SK-MEL-5 (cell line): Measurements from ENCODE around the gene ZBTB7B. TPM values are rescaled to one million over a fixed set of nuclear protein-coding genes. Genes with fewer than 3 reads are reported as not detected.
"Not testable (repeated sequence)": the region's sequence is repeated elsewhere in the genome, so short reads cannot be mapped to it uniquely, and the experiment has no call there.

ENCODE experiments used
- DNase-seq: peaks from one replicate; pipeline ENCODE4 v3.0.0-alpha.2; 2016; ENCODE audit warnings: low read depth, low spot score
- in situ Hi-C: cut with HindIII; loops from 2 replicates; pipeline ENCODE4 v1.10.0; 2016; ENCODE audit warnings: low sequenced_read_pairs, high pct_unique_total_duplicates, low pct_unique_long_range_greater_than_20kb
- total RNA-seq: library from RNA; depleted of rRNA; stranded (reverse); fragments of >200 nt; shearing (Covaris generic); gene quantifications from 2 replicates; pipeline ENCODE4 v1.2.3, GENCODE V29; 2014

The ZBTB7B gene
- total RNA-seq, 1 experiment from 2014 or later: 29.1 TPM

DNA sequence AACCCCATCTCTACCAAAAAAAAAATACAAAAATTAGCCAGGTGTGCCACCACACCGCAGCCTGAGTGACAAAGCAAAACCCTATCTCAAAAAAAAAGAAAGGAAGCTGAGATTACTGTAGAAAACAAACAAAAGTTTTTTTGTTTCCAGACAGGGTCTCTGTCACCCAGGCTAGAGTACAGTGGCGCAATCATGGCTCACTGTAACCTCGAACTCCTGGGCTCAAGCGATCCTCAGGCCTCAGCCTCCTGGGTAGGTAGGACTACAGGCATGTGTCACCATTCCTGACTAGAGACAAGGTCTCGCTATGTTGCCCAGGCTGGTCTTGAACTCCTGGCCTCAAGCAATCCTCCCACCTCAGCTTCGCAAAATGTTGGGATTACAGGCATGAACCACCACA lies 38.2 kb upstream of the ZBTB7B start:
- in situ Hi-C loops: no loop called here
- DNase-seq: no peak

DNA sequence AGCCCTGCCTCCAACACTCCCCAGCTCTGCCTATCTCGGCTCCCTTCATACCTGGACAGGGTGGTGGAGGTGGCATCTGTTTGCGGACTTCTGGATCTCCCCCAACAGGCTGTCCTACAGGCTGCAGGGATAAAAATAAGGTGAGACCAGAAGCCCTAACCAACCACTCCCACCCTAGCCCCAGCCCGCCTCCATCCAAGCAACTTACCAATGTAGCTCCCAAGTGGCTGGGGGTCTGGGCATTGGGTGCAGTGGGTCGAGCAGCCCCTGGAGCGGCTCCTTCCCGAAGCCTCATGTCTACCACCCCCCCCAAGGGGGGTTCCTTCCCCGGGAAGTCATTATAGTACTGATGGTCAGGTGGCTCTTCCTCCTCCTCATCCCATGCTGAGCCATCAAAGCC lies 36.5 kb upstream of the ZBTB7B start:
- no peak for DNase-seq
- in situ Hi-C loops: no loop called here

DNA sequence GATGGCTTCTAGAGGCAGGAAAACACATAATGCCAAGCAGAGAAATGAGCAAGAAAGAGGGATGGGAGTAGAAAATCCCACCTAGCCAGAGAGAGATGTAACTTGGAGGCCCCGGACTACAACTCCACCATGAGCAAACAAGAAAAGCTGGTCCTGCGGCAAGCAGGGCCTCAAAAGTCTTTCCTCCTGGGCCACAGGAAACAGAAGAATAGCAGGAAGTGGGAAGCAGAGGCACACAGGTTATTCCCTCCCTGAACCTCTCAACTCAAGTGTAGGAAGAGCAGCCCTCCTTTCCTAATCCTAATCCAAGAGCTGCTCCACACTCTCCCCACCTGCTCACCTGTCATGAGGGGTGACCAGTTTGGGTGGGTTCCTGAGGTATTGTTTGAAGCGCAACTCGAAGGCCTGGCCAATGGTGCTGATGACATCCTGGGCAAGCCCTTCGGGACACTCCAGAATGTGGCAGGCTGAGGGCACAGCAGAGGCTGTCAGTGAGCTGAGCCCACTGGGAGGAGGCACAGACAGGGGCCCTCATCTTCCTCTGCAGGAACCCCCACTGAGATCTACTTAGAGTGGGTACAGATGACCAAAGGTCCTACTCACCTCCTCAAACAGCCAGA lies 35.2 kb upstream of the ZBTB7B start:
- in situ Hi-C loops: no loop called here
- no peak for DNase-seq

DNA sequence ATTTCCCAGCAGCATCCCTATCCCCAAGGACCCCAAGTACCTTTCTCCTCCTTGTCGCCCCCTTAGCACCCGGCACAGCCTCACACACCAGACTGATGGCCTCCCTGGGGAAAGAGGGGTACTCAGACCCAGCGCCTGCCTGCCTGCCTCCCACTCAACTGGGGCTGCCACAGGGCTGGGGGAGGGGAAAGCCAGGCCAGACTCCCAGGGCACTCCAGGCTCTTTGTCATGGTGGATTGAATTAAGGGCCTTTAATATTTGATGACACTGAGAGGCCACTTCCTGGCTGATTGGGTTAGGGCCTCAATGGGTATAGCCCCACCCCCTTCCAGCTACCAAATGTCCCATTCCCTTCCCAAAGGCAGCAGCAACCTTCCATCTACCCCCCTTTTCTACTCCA lies 33.9 kb upstream of the ZBTB7B start:
- in situ Hi-C loops: no loop called here

DNA sequence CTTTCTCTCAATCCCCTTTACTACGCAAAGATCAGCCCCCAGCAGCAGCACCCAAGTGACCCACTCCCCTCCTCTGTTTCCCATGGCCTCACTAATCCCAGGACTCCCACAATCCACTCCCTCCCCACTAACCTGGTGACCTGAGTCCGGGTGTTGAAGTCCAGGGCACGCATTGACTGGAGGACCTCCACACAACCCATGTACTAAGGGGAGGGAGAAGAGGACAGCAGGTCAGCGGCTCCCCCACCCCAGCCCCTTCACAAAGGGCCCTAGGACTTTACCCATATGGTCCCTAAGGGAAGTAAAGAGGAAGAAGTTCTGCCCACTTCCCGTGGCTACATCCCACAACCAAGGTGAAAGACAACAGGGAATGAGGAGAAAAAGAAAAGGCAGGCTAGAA lies 33.4 kb upstream of the ZBTB7B start:
- no peak for DNase-seq
- in situ Hi-C loops: no loop called here

More for the DNA sequence above, 33.9 kb upstream of the ZBTB7B start:
- DNase-seq: no peak

DNA sequence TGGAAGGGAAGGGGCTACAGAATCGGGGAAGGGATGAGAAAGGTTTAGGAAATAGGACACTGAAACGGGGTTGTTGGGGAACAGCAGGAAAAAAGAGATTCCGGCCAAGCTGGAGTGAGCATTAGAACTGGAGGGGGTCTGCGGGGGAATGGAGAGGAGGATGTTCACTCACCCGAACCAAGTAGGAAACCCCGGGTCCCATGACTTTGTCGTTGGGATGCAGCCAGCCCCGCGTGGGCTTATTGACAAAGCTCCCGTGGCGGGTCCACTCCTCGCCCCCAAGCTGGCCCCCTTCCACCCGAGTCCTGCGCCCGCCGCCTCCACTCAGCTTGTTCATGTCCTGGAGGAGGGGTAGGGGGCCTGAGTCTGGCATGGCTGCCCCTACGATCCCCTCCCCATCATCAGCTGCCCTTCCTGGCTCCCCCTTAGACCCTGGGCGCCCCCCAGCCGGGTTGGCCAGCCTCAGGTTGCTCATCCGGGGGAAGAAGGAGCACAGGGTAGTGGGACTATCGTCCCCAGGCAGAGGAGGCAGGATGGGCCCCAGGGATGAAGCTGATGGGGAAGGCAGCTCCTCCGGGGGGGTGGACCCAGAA lies 32.6 kb upstream of the ZBTB7B start:
- in situ Hi-C loops: no loop called here
- DNase-seq: no peak

DNA sequence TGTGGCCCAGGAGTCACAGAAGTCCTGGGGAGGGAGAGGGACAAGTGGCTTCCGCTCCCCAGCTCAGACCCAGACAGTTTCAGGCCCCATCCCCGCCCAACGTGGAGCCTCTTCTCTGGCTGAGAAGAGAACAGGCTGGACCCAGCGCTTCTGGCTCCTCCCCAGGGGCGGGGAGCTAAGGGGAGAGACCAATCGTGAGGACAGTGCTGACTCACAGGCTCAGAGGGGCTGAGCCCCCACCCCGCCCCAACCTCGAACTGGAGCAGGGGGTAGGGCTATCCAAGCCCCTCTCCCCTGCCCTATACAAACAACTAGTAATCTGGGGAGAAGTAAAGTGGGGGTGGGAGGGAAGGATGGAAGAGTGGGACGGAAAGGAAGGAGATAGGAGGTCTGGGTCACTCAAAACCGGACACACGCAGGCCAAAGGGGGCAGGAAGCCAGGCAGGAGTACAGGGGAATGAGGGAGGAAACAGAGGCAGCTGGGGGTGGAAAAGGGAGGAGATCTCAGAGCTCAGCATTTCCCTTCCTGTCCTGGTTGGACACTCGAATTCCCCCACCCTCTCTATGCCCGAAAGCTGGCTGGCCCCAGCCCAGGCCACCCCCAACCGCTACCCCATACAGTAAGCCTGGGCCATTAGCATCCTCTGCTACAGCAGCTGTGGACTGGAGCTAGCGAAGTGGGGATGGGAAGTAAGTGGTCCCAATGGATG lies 31.8 kb upstream of the ZBTB7B start, which contains the start of gene SHC1:
Gene SHC1, minus strand, starts transcription at position 117 of the 710 bp plus-strand sequence. CDS start 221 bp downstream, outside the sequence.
- DNase-seq: peak; percentile 90
- in situ Hi-C loops: no loop called here

DNA sequence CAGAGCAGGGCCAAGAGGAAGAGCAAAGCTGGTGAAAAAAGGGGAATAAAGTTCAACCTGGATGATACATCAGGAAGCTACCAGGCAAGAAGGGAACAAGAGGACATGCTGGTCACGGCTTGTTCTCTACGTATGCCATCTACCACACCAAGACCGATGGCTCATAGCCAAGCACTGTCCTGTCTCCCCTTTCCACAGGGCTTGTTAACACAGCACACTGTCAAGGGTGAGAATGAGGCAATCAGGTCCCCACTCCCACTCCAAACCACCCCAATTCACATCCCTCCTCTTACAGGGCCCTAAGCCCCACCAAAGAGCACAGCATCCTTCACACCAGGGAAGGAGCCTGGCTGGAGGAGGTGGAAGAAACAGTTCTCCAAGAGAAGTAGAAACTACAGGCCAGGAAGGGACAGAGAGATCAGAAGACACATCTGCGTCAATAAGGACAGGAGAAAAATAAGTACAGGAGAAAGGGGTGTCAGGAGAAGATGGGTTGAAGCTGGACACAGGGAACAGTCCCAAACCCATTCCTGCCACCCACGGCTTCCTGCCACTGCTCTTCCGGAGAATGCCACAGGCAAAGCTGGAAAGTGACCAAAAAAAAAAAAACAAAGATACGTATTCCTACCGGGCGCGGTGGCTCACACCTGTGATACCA lies 31.1 kb upstream of the ZBTB7B start:
- no peak for DNase-seq
- in situ Hi-C loops: no loop called here

DNA sequence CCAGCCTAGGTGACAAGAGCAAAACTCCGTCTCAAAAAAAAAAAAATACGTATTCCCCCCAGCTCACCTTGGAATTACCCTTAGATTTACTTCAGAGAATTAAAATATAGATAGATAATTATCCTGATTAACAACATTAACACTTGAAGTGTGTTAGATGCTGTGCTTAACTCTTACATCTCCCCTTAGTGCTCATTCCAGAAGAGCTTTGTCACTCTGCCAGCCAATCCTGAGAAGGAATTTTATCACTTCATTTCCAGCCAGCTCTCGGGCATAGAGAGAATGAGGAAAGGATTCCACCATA lies 30.4 kb upstream of the ZBTB7B start:
- DNase-seq: no peak
- in situ Hi-C loops: no loop called here

DNA sequence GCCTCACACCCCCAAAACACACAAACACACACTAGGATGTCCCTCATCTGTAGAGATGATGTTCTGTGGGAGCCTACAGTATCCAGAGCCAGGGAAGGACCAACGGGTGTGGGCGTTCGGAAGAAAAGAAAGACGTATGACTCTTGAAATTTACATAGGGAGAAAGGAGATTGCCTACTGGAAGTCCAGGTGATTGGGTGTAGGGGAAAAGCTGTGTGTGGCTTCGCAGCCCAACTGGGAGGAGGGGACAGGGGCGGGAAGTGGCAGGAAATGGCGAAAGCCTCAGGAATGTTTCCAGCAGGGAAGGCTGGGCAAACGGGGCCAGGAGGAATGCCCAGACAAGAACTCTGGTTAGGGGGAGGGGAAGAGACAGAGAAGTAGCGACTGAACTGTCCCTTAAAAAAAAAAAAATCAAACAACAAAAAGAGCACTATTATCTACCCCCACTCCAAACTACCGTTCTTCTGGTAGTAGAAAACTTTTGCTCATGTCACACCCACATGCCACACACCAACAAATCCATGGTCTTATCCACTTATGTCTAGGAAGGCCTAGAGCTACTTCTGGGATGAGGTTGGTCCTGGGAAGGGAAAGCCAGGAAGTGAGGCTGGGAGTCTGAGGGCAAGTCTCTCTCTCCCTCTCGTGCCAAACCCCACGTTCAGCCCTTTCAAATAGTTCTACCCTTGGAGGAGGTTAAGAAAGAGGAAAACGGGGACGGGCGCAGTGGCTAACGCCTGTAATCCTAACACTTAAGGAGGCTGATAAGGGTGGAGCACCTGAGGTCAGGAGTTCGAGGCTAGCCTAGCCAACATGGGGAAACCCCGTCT lies 29.9 kb upstream of the ZBTB7B start:
- DNase-seq: peak; percentile 87
- in situ Hi-C loops: no loop called here

DNA sequence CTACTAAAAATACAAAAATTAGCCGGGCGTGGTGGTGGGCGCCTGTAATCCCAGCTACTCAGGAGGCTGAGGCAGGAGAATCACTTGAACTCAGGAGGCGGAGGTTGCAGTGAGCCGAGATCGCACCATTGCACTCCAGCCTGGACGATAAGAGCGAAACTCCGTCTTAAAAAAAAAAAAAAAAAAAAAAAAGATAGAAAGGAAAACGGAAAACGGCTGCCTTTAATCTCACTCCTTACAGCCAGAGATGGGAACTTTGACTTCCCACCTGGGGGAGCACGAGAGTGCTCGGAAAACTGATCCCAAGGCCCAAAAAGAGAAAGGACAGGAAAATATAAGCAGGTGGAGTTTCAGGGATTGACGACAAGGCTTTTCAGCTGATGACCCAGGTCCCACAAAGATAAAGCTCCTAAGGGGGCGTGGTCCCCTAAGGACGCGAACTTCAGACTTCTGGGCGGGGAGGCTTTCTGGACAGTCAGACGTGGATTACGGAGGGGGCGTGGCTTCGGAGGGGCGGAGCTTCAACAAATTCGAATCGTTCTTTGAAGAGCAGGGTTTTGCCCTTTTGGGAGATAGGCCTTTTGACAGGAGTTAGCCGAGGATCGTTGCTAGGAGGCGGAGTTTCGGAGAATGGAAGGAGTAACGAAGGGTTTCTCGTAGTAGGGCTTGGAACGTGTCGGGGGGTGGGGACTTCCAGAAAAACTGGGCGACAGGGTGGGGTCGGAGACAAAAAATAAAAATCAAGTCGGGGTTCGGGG lies 29.1 kb upstream of the ZBTB7B start:
- DNase-seq: peak; percentile 99
- in situ Hi-C loops: no loop called here

DNA sequence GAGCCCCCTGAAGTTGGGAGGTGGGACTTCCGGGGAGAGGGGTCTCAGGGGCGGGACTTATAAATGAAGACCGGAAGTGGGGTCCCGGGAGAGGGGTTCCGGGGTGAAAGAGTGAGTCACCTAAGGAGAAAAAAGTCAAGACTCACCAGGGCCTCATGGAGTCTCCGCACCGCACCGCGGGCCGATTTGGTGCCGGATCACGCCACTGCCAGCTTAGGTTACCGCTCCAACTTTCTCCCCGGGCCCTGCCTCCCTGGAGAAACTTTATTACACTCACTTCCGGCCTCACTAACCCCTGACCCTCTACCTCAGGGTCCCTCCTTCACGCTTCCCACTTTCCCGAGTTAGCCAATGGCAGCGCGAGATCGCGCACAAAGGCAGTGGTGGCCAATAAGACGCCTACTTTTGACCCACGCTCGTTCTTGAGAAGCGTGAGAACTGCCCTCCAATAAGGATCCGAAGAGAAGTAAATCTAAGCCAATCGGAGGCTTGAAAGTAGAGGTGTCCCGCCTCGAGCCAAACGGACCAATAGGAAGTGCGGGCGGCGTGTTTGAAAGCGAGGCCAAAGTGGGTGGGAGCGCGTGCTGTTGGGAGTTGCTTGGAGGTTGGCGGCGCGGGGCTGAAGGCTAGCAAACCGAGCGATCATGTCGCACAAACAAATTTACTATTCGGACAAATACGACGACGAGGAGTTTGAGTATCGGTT lies 28.3 kb upstream of the ZBTB7B start, which contains the start of gene CKS1B:
Gene CKS1B, plus strand, starts transcription at position 580 of the 706 bp plus-strand sequence. Its CDS starts 65 bp downstream, at position 645.
- peak; percentile 100 for DNase-seq
- in situ Hi-C loops: no loop called here

DNA sequence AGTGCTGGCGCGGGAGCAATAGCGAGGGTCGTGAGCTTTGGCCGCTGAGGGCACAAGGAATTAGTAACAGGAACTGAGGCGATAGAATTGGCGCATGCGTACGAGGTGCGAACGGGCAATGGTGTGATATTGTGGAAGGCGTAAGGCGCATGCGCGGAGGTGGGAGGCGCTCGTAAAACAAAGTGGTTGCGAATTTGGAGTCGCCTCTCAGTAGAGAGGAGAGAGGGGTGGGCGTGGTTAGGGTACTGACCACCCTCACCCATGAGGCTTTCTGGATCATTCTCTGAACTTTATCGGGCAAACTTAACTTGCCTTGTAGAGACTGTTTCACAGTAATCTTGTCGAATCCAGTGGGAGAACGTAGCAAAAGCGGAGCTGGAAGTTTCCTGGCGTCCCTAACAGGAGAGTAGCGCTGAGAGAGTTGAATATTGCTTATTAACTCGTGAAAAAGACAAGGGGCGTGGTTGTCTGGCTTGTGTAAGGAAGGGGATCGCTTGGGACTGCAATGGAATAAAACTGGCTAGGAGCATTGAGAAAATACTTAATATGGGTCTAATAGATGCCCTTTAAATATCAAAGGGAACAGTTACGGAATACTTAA lies 27.7 kb upstream of the ZBTB7B start:
- in situ Hi-C loops: no loop called here
- DNase-seq: peak; percentile 100

DNA sequence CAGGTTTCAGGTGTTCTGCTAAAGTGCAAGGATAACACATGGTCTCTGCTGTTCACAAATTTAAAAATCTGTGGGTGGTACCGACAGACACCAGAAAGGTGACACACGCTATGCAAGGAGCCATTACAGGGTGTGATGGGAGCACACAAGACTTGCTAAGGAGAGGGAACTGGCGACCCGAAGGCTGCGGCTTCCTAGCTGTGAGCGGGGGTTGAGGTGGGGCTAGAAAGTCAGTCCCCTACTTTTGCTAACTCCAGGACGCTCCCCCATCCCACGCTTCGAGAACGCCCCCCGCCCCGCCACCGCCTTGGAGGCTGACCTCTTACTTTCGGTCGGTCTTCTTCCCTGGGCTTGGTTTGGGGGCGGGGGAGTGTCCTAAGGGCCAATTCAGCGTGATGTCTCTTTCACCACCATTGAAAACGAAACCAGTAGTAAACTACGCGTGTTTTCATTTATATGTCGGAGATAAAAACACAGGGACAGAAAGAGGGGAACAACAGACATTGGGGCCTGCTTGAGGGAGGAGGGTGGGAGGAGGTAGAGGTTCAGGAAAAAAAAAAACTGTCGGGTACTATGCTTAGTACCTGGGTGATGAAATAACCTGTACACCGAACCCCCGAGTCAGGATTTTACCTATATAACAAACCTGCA lies 27.1 kb upstream of the ZBTB7B start:
- in situ Hi-C loops: no loop called here
- peak; percentile 61 for DNase-seq

DNA sequence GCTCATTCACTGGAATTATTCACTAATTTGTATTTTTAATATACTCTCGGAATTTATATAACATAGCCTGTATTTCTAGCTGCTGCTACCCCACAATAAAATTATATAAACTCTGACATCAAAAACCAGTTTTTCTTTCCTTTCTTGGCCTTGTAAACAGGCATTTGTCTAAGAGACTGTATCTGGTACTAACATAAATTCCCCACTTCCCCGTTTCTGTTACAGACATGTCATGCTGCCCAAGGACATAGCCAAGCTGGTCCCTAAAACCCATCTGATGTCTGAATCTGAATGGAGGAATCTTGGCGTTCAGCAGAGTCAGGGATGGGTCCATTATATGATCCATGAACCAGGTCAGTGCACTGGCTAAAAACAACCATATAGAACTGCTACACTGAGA lies 24.8 kb upstream of the ZBTB7B start:
- in situ Hi-C loops, DNase-seq: not testable (repeated sequence)

DNA sequence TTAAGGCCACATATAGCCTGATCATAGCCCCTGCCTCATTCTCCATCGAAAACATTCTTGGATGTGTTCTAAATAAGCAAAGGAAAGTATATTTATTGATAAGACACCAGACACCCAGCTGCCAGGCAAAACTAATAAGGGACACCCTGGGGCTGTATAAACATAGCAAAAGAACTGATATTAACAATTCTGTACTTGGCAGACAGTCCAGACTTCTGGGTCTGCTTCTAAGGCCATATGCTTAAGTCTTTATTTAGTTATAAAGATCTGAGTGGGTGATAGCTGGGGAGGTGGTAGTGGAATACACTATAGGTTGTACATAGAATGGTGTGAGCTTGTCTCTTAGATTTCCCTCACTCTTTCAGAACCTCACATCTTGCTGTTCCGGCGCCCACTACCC lies 24.2 kb upstream of the ZBTB7B start:
- no peak for DNase-seq
- in situ Hi-C loops: no loop called here
